H9 (cell line): ENCODE data around the gene ADGRL2. TPM values are rescaled to one million over a fixed set of nuclear protein-coding genes. Genes with fewer than 3 reads are reported as not detected.

ENCODE experiments used
- DNase-seq: peaks from one replicate; pipeline ENCODE4 v3.0.0-alpha.2; 2017
- H2AFZ ChIP-seq: one replicate; pipeline ENCODE4 v1.6.1; 2013; ENCODE audit warnings: mild to moderate bottlenecking, low read length, control low read depth, moderate library complexity
- H2AK5ac ChIP-seq: 2 replicates; pipeline ENCODE4 v1.6.1; 2013; ENCODE audit warnings: low read length, control low read depth, mixed read lengths; ENCODE audit not compliant: insufficient read length
- H2BK120ac ChIP-seq: one replicate; pipeline ENCODE4 v1.6.1; 2013; ENCODE audit warnings: low read depth, mild to moderate bottlenecking, low read length, control low read depth, inconsistent platforms; ENCODE audit not compliant: poor library complexity, severe bottlenecking
- H2BK12ac ChIP-seq: 2 replicates; pipeline ENCODE4 v1.6.1; 2013; ENCODE audit warnings: low read length, control low read depth, mixed read lengths, low read depth; ENCODE audit not compliant: insufficient read length
- H2BK15ac ChIP-seq: 2 replicates; pipeline ENCODE4 v1.6.1; 2013; ENCODE audit warnings: low read depth, low read length, control low read depth
- H2BK20ac ChIP-seq: one replicate; pipeline ENCODE4 v1.6.1; 2013; ENCODE audit warnings: low read depth, mild to moderate bottlenecking, low read length, control low read depth, inconsistent platforms; ENCODE audit not compliant: poor library complexity, severe bottlenecking
- H2BK5ac ChIP-seq: 2 replicates; pipeline ENCODE4 v1.6.1; 2013; ENCODE audit warnings: low read length, control low read depth, mixed read lengths; ENCODE audit not compliant: insufficient read length
- H3K14ac ChIP-seq: 2 replicates; pipeline ENCODE4 v1.6.1; 2013; ENCODE audit warnings: low read length, control low read depth; ENCODE audit not compliant: insufficient read depth
- H3K18ac ChIP-seq: 2 replicates; pipeline ENCODE4 v1.6.1; 2013; ENCODE audit warnings: low read depth, mild to moderate bottlenecking, mixed read lengths, low read length, control low read depth; ENCODE audit not compliant: insufficient read length
- H3K23ac ChIP-seq: 2 replicates; pipeline ENCODE4 v1.6.1; 2013; ENCODE audit warnings: low read length, control low read depth, mixed read lengths, low read depth; ENCODE audit not compliant: insufficient read length
- H3K23me2 ChIP-seq: 2 replicates; pipeline ENCODE4 v1.6.1; 2013; ENCODE audit warnings: low read depth, mild to moderate bottlenecking, mixed read lengths, low read length, control low read depth; ENCODE audit not compliant: insufficient read length, poor library complexity, severe bottlenecking
- H3K27ac ChIP-seq: 2 replicates; pipeline ENCODE4 v1.5.1; 2013; ENCODE audit warnings: low read length, control low read depth, mixed read lengths, low read depth; ENCODE audit not compliant: insufficient read length
- H3K27me3 ChIP-seq: 2 replicates; pipeline ENCODE4 v1.6.1; 2013; ENCODE audit warnings: low read length, control low read depth, inconsistent platforms; ENCODE audit not compliant: insufficient read depth
- H3K4ac ChIP-seq: 2 replicates; pipeline ENCODE4 v1.6.1; 2013; ENCODE audit warnings: low read depth, mild to moderate bottlenecking, control low read depth, inconsistent platforms, low read length, moderate library complexity
- H3K4me1 ChIP-seq: 2 replicates; pipeline ENCODE4 v1.6.1; 2013; ENCODE audit warnings: low read length, control low read depth, inconsistent platforms; ENCODE audit not compliant: insufficient read depth
- H3K4me2 ChIP-seq: 2 replicates; pipeline ENCODE4 v1.6.1; 2013; ENCODE audit warnings: low read length, control low read depth, mixed read lengths; ENCODE audit not compliant: insufficient read length, insufficient read depth
- H3K56ac ChIP-seq: 2 replicates; pipeline ENCODE4 v1.6.1; 2013; ENCODE audit warnings: low read depth, mild to moderate bottlenecking, mixed read lengths, low read length, control low read depth; ENCODE audit not compliant: insufficient read length
- H3K79me1 ChIP-seq: 2 replicates; pipeline ENCODE4 v1.6.1; 2013; ENCODE audit warnings: low read depth, mild to moderate bottlenecking, moderate library complexity, low read length, control low read depth, inconsistent platforms; ENCODE audit not compliant: insufficient read depth, poor library complexity, severe bottlenecking
- H3K79me2 ChIP-seq: 2 replicates; pipeline ENCODE4 v1.6.1; 2013; ENCODE audit warnings: low read length, control low read depth, inconsistent platforms; ENCODE audit not compliant: insufficient read depth
- H3K9ac ChIP-seq: 2 replicates; pipeline ENCODE4 v1.6.1; 2013; ENCODE audit warnings: low read length, control low read depth, mixed read lengths; ENCODE audit not compliant: insufficient read length; ENCODE audit errors: extremely low read depth
- H3K9me3 ChIP-seq: one replicate; pipeline ENCODE4 v1.6.1; 2013; ENCODE audit warnings: low read depth, low read length, inconsistent platforms; ENCODE audit not compliant: control insufficient read depth
- H3T11ph ChIP-seq: one replicate; pipeline ENCODE4 v1.6.1; 2013; ENCODE audit warnings: mild to moderate bottlenecking, low read length, control low read depth, inconsistent platforms
- H4K20me1 ChIP-seq: one replicate; pipeline ENCODE4 v1.6.1; 2013; ENCODE audit not compliant: control insufficient read depth, insufficient read length, insufficient read depth
- H4K5ac ChIP-seq: 2 replicates; pipeline ENCODE4 v1.6.1; 2013; ENCODE audit warnings: low read depth, mild to moderate bottlenecking, mixed read lengths, low read length, control low read depth; ENCODE audit not compliant: insufficient read length
- H4K8ac ChIP-seq: replicated peaks from 2 replicates; pipeline ENCODE4 v1.6.1; 2013; ENCODE audit warnings: low read length, control low read depth, mixed read lengths, low read depth; ENCODE audit not compliant: insufficient read length
- H4K91ac ChIP-seq: 2 replicates; pipeline ENCODE4 v1.6.1; 2013; ENCODE audit warnings: low read depth, mild to moderate bottlenecking, moderate library complexity, mixed read lengths, low read length, control low read depth; ENCODE audit not compliant: insufficient read length
- H3K27ac Mint-ChIP-seq, 3 experiments: 2 replicates in 2 of 3; 3 replicates in 1 of 3; pipeline ENCODE4 v1.8.0; 2020 to 2021; ENCODE audit warnings: mixed read lengths in 3 of 3, mild to moderate bottlenecking in 1 of 3, moderate library complexity in 1 of 3
- H3K27me3 Mint-ChIP-seq: 2 replicates; pipeline ENCODE4 v1.8.0; 2021; ENCODE audit warnings: low read depth, mild to moderate bottlenecking, moderate library complexity, mixed read lengths
- H3K36me3 Mint-ChIP-seq, 3 experiments: 2 replicates in 2 of 3; 3 replicates in 1 of 3; pipeline ENCODE4 v1.8.0; 2020 to 2021; ENCODE audit warnings: low read depth in 3 of 3, mixed read lengths in 3 of 3; ENCODE audit not compliant: insufficient read depth in 1 of 3
- H3K4me1 Mint-ChIP-seq, 2 experiments: 2 replicates each; pipeline ENCODE4 v1.8.0; 2020; ENCODE audit warnings: mixed read lengths in 2 of 2
- H3K4me3 Mint-ChIP-seq, 2 experiments: 2 replicates in 1 of 2; 3 replicates in 1 of 2; pipeline ENCODE4 v1.8.0; 2020 to 2021; ENCODE audit warnings: mild to moderate bottlenecking in 2 of 2, mixed read lengths in 2 of 2, moderate library complexity in 1 of 2
- H3K9me3 Mint-ChIP-seq, 2 experiments: 2 replicates in 1 of 2; 3 replicates in 1 of 2; pipeline ENCODE4 v1.8.0; 2020; ENCODE audit warnings: mild to moderate bottlenecking in 2 of 2, mixed read lengths in 2 of 2, moderate library complexity in 1 of 2
- CTCF ChIP-seq: fragments of 200-600 bp; sonication (generic); conservative IDR thresholded peaks from 3 replicates; pipeline ENCODE4 v1.8.0; 2021; ENCODE audit warnings: antibody characterized with exemption, mild to moderate bottlenecking
- WGBS: extraction: QIAGEN DNeasy Blood & Tissue Kit; methylation state at CpG from one replicate; pipeline ENCODE4 v1.1.7; 2013; ENCODE audit warnings: missing lambda C conversion rate, low lambda C conversion rate, mixed read lengths; ENCODE audit not compliant: insufficient read length; ENCODE audit errors: extremely low coverage; 5-methylcytosine and 5-hydroxymethylcytosine counted together
- total RNA-seq: library from RNA; stranded (reverse); gene quantifications from 2 replicates; pipeline ENCODE4 v1.2.1, GENCODE V29; 2021

ADGRL2 gene
- total RNA-seq, 1 experiment from 2014 or later = 119 TPM

- DNase-seq = no peak
- Histone ChIP-seq H3K4ac (no peak overlapping the region), H3K9ac (peak overlapping the region; percentile 9), H3K56ac (no peak overlapping the region), H2BK5ac (no peak overlapping the region), H3T11ph (no peak overlapping the region), H2BK120ac (no peak overlapping the region), H2BK15ac (no peak overlapping the region), H4K5ac (no peak overlapping the region), H3K27ac (no peak overlapping the region), H3K23me2 (peaks cover 14% of the 10 kb centered on the region), H3K79me1 (no peaks in the 10 kb centered on the region), H3K79me2 (peaks cover 18% of the 10 kb centered on the region; the same call in 1 of the 2 replicates), H3K4me2 (peak overlapping the region; percentile 100), H2AFZ (no peak overlapping the region), H2AK5ac (no peak overlapping the region), H3K23ac (no peak overlapping the region), H2BK12ac (no peak overlapping the region), H3K9me3 (no peaks in the 10 kb centered on the region), H4K8ac (no peak overlapping the region), H3K4me1 (peaks cover 2% of the 10 kb centered on the region; the same call in 1 of the 2 replicates), H3K14ac (no peak overlapping the region), H3K18ac (no peak overlapping the region), H4K20me1 (no peaks in the 10 kb centered on the region), H2BK20ac (no peak overlapping the region), H3K27me3 (no peaks in the 10 kb centered on the region), H4K91ac (no peak overlapping the region)
- peak overlapping the region in 1 of 3 experiments; percentile 84; a peak in 1 of 7 replicates for H3K27ac Mint-ChIP-seq
- H3K4me3 Mint-ChIP-seq = peak overlapping the region; percentile 91 to 97
- H3K27me3 Mint-ChIP-seq = no peaks in the 10 kb centered on the region
- H3K36me3 Mint-ChIP-seq = peaks cover 0 to 1% (median 0%) of the 10 kb centered on the region in 3 experiments; a peak in 1 of 7 replicates
- no peak for TF ChIP-seq CTCF
- peaks cover 45 to 49% of the 10 kb centered on the region in 2 experiments for H3K4me1 Mint-ChIP-seq
- H3K9me3 Mint-ChIP-seq = peaks cover 0 to 2% of the 10 kb centered on the region in 2 experiments; a peak in 2 of 5 replicates
- WGBS = no CpG with 5 or more reads among the region's 2 CpGs
Observed at GRCh38 chr1:81804312-81804711, 3.6 kb downstream of the ADGRL2 start.
